AG04450 (cell line): ENCODE measurements around the gene BCAM. TPM values are rescaled to one million over a fixed set of nuclear protein-coding genes. Genes with fewer than 3 reads are reported as not detected.

Experiments used
- CTCF ChIA-PET: fragments of 300-600, 350-600 bp; formaldehyde crosslinking; extraction: SDS; loops from one replicate; lab custom pipeline; 2022; ENCODE audit warnings: antibody characterized with exemption, inconsistent platforms; lab: Charles Lee
- POLR2A ChIA-PET: fragments of 350-600 bp; formaldehyde crosslinking; extraction: SDS; loops from one replicate; lab custom pipeline; 2021; ENCODE audit warnings: antibody characterized with exemption, inconsistent platforms; lab: Yijun Ruan, JAX
- DNase-seq: peaks from one replicate; pipeline ENCODE4 v3.0.0-alpha.2; 2011; ENCODE audit warnings: low read depth, low spot score
- H3K27ac ChIP-seq: one replicate; pipeline ENCODE4 v1.5.1; 2012; ENCODE audit warnings: low read depth, low read length, control low read depth
- H3K27me3 ChIP-seq: one replicate; pipeline ENCODE4 v1.6.0; 2012; ENCODE audit warnings: low read length; ENCODE audit not compliant: control insufficient read depth, insufficient read depth
- H3K4me3 ChIP-seq: 2 replicates; pipeline ENCODE4 v1.5.1; 2011; ENCODE audit warnings: mild to moderate bottlenecking, low read depth, low read length, control low read depth
- H3K9me3 ChIP-seq: 2 replicates; pipeline ENCODE4 v1.5.1; 2012; ENCODE audit warnings: low read length; ENCODE audit not compliant: control insufficient read depth, insufficient read depth
- polyA minus RNA-seq: library from RNA; depleted of rRNA, polyadenylated mRNA; stranded (reverse); fragments of >200 nt; gene quantifications from 2 replicates; pipeline ENCODE4 v1.2.3, GENCODE V29; 2011; rRNA and poly(A)+ RNA removed
- polyA plus RNA-seq: library from polyadenylated mRNA; depleted of rRNA; stranded (reverse); fragments of >200 nt; gene quantifications from 2 replicates; pipeline ENCODE4 v1.2.3, GENCODE V29; 2011; rRNA removed
- TF ChIP-seq, protein P1 (sequence below): IDR thresholded peaks from 2 replicates; pipeline ENCODE4 v1.5.1; 2011; ENCODE audit warnings: low read depth, low read length, control low read depth, inconsistent platforms

The BCAM gene, protein sequence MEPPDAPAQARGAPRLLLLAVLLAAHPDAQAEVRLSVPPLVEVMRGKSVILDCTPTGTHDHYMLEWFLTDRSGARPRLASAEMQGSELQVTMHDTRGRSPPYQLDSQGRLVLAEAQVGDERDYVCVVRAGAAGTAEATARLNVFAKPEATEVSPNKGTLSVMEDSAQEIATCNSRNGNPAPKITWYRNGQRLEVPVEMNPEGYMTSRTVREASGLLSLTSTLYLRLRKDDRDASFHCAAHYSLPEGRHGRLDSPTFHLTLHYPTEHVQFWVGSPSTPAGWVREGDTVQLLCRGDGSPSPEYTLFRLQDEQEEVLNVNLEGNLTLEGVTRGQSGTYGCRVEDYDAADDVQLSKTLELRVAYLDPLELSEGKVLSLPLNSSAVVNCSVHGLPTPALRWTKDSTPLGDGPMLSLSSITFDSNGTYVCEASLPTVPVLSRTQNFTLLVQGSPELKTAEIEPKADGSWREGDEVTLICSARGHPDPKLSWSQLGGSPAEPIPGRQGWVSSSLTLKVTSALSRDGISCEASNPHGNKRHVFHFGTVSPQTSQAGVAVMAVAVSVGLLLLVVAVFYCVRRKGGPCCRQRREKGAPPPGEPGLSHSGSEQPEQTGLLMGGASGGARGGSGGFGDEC
- 8.4 and 9.7 TPM in 2 replicates for polyA plus RNA-seq
- 5.6 and 8.0 TPM in 2 replicates for polyA minus RNA-seq

DNA sequence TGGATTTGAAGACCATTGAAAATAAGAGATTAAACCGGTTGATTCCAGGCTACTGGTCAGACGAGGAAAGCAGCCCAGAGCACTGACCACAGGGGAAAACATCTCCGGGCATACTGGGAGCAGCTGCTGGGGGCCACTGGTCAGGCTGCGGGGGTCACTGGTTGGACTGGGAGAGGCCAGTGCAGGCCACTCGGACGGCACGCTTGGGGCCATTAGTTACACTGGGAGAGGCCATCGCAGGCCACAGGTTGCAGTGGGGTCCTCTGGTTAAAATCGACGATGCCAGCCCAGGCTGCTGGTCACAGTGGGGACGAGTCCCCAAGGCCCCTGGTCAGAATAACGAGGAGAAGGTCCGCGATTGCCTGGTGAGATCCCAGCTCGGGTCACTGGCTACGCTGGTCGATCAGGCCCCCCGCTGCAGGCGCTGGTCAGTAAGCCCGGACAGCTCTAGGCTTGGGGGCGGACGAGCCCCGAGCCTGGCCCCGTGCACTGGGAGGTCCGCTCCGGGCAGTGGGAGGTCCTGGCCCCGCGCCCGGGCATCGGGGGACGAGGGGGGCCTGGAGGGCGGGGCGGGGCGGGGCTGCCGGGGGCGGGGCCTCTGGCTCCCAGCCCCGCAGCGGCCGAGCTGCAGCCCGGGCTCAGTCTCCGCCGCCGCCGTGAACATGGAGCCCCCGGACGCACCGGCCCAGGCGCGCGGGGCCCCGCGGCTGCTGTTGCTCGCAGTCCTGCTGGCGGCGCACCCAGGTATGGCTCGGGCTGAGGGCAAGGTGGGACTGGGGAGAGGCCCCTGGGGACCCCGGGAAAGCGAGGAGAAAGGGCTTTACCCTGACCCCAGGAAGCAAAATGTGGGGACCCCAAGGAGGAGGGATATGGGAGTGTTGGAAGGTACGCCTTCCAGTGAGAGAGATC lies at the start of gene BCAM:
Gene BCAM, plus strand, starts transcription at position 641 of the 909 bp plus-strand sequence. Its CDS starts 22 bp downstream, at position 663.
- POLR2A ChIA-PET = interaction anchor here (0.6 to 1.7 kb wide), 4 partner anchors 9 to 192 kb away, joined by 3 to 5 read pairs (median 4); no protein-coding TSS in a partner anchor

DNA sequence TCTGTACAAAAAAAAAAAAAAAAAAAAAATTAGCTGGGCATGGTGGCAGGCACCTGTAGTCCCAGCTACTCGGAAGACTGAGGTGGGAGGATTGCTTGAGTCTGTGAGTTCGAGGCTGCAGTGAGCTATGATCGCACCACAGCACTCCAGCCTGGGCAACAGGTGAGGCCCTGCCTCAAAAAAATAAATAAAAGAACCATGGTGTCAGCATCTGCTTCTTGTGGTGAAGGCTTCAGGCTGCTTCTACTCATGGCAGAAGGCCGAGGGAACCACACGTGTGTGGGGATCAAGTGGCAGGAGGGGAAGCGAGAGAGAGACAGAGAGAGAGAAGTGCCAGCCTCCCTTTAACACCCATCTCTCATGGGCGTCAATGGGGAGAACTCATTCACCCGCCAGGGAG lies 46.9 kb upstream of the BCAM start:
- TF ChIP-seq, protein P1, sequence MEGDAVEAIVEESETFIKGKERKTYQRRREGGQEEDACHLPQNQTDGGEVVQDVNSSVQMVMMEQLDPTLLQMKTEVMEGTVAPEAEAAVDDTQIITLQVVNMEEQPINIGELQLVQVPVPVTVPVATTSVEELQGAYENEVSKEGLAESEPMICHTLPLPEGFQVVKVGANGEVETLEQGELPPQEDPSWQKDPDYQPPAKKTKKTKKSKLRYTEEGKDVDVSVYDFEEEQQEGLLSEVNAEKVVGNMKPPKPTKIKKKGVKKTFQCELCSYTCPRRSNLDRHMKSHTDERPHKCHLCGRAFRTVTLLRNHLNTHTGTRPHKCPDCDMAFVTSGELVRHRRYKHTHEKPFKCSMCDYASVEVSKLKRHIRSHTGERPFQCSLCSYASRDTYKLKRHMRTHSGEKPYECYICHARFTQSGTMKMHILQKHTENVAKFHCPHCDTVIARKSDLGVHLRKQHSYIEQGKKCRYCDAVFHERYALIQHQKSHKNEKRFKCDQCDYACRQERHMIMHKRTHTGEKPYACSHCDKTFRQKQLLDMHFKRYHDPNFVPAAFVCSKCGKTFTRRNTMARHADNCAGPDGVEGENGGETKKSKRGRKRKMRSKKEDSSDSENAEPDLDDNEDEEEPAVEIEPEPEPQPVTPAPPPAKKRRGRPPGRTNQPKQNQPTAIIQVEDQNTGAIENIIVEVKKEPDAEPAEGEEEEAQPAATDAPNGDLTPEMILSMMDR = no peak
- no peak for DNase-seq
- Histone ChIP-seq H3K9me3 (no peaks in the 10 kb centered on the region), H3K27me3 (no peaks in the 10 kb centered on the region), H3K27ac (no peak overlapping the region), H3K4me3 (no peak overlapping the region)
- ChIA-PET POLR2A (interaction anchor here (0.6 kb wide), 1 partner anchor 18 kb away, joined by 4 read pairs; no protein-coding TSS in a partner anchor), CTCF (interaction anchor here (0.6 to 2.7 kb wide), 4 partner anchors 9 to 38 kb away, joined by 4 to 9 read pairs (median 8); no protein-coding TSS in a partner anchor)

More for the DNA sequence above, at the start of gene BCAM:
- H3K27me3 ChIP-seq = peaks cover 3% of the 10 kb centered on the region
- H3K4me3 ChIP-seq = peak within 1 kb of the TSS; percentile 71
- peaks cover 6% of the 10 kb centered on the region for H3K9me3 ChIP-seq
- CTCF ChIA-PET = interaction anchor here (0.5 to 3.3 kb wide), 8 partner anchors 12 to 238 kb away, joined by 3 to 20 read pairs (median 6); partner anchors contain the start of gene NECTIN2
- no peak for DNase-seq
- TF ChIP-seq, protein P1 = no peak
- peak within 1 kb of the TSS; percentile 31 for H3K27ac ChIP-seq

DNA sequence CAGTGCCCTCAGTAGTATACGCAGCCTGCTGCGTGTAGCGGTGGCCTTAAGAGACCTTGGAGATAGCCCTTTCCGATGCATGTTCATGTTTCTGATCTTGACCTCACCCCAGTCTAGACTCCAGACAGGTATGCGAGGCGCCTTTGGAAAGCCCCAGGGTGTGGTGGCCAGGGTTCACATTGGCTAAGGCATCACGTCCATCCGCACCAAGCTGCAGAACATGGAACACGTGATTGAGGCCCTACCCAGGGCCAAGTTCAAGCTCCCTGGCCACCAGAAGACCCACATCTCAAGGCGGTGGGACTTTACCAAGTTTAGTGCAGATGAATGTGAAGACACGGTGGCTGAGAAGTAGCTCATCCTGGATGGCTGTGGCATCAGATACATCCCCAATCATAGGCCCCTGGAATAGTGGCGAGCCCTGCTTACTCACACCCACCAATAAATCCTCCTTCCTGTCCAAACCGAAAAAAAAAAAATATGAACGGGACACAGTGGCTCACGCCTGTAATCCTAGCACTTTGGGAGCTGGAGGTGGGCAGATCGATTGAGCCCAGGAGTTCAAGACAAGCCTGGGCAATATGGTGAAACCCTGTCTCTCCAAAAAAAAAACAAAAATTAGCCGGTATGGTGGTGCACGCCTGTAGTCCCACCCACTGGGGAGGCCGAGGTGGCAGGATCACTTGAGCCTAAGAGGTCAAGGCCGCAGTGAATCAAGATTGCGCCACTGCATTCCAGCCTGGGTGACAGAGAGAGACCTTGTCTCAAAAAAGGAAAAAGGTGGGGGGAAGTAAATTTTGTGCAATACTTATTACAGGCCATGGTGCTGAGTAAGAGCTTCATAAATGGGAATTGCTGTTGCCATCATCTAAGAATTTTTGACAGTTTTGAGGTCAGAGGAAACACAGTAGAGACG lies 43.6 kb upstream of the BCAM start:
- ChIA-PET POLR2A (interaction anchor here (0.5 kb wide), 1 partner anchor 16 kb away, joined by 3 read pairs; no protein-coding TSS in a partner anchor), CTCF (interaction anchor here (0.6 to 4.4 kb wide), 5 partner anchors 19 to 122 kb away, joined by 3 to 39 read pairs (median 5); no protein-coding TSS in a partner anchor)
- Histone ChIP-seq H3K27ac (no peak overlapping the region), H3K9me3 (no peaks in the 10 kb centered on the region; the same call in 1 of the 2 replicates), H3K4me3 (no peak overlapping the region), H3K27me3 (no peaks in the 10 kb centered on the region)
- DNase-seq = no peak
- TF ChIP-seq, protein P1 = no peak

DNA sequence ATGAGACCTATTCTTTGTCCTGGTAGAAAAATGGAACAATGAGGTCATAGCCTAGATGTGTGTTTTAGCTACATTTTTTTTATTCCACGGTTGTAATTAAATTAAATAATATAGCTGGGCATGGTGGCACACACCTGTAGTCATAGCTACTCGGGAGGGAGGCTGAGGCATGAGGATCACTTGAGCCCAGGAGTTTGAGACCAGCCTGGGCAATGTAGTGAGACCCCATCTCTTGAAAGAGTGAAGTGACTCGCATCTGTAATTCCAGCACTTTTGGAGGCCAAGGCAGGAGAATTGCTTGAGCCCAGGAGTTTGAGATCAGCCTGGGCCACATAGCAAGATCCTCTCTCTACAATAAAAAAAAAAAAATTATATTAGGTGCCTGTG lies 43.0 kb upstream of the BCAM start:
- TF ChIP-seq, protein P1 = no peak
- no peak for DNase-seq
- no peak overlapping the region for H3K4me3 ChIP-seq
- ChIA-PET POLR2A (no interaction called here), CTCF (interaction anchor here (0.6 to 4.4 kb wide), 7 partner anchors 18 to 195 kb away, joined by 3 to 39 read pairs (median 5); no protein-coding TSS in a partner anchor)
- no peak overlapping the region for H3K27ac ChIP-seq
- H3K27me3 ChIP-seq = no peaks in the 10 kb centered on the region
- no peaks in the 10 kb centered on the region; the same call in 1 of the 2 replicates for H3K9me3 ChIP-seq
